Natural killer cell (primary cell): ENCODE measurements around the gene ING1. TPM values are rescaled to one million over a fixed set of nuclear protein-coding genes. Genes with fewer than 3 reads are reported as not detected.

Experiments
- ATAC-seq, 3 donors: fragments of 150-1000 bp in 2 of 3; fragments of 200-7000 bp in 1 of 3; cut with Tn5 transposase; 1 replicate in 1 of 3; 2 replicates in 2 of 3; pipeline ENCODE4 v1.10.0; 2021; ENCODE audit warnings: mild to moderate bottlenecking in 2 of 3, moderate library complexity in 2 of 3
- DNase-seq, 2 donors: peaks; one replicate each; pipeline versions ENCODE4 v3.0.0 to v3.0.0-alpha.2; 2013 to 2021; ENCODE audit warnings: mixed read lengths in 1 of 2
- H3K27ac ChIP-seq: one replicate; pipeline ENCODE4 v1.5.1; 2013; ENCODE audit warnings: mild to moderate bottlenecking, low read length
- H3K27me3 ChIP-seq: one replicate; pipeline ENCODE4 v1.6.1; 2013; ENCODE audit warnings: low read length; ENCODE audit not compliant: control insufficient read depth, insufficient read depth
- H3K36me3 ChIP-seq: one replicate; pipeline ENCODE4 v1.6.1; 2013; ENCODE audit warnings: low read length; ENCODE audit not compliant: control insufficient read depth, insufficient read depth
- H3K4me1 ChIP-seq: one replicate; pipeline ENCODE4 v1.6.1; 2013; ENCODE audit warnings: low read length; ENCODE audit not compliant: control insufficient read depth, insufficient read depth
- H3K4me3 ChIP-seq: one replicate; pipeline ENCODE4 v1.5.1; 2013; ENCODE audit warnings: low read length
- H3K9me3 ChIP-seq: one replicate; pipeline ENCODE4 v1.6.1; 2013; ENCODE audit warnings: low read length; ENCODE audit not compliant: control insufficient read depth, insufficient read depth
- H3K27ac Mint-ChIP-seq, 2 donors: one replicate each; pipeline ENCODE4 v1.8.0; 2022; ENCODE audit warnings: mild to moderate bottlenecking in 2 of 2, mixed read lengths in 2 of 2, moderate library complexity in 1 of 2
- H3K27me3 Mint-ChIP-seq, 2 donors: one replicate each; pipeline ENCODE4 v1.8.0; 2022; ENCODE audit warnings: low read depth in 2 of 2, mixed read lengths in 2 of 2
- H3K36me3 Mint-ChIP-seq: one replicate; pipeline ENCODE4 v1.8.0; 2022; ENCODE audit warnings: mixed read lengths
- H3K4me1 Mint-ChIP-seq, 2 donors: one replicate each; pipeline ENCODE4 v1.8.0; 2022; ENCODE audit warnings: mixed read lengths in 2 of 2
- H3K4me3 Mint-ChIP-seq: one replicate; pipeline ENCODE4 v1.8.0; 2022; ENCODE audit warnings: mild to moderate bottlenecking, moderate library complexity, mixed read lengths
- H3K9me3 Mint-ChIP-seq, 2 donors: one replicate each; pipeline ENCODE4 v1.8.0; 2022; ENCODE audit warnings: mixed read lengths in 2 of 2
- WGBS: methylation state at CpG from one replicate; pipeline ENCODE4 v1.1.7; 2013; ENCODE audit warnings: missing lambda C conversion rate; ENCODE audit not compliant: insufficient coverage; 5-methylcytosine and 5-hydroxymethylcytosine counted together
- intact Hi-C: fragments of 100-400 bp; cut with micrococcal nuclease; formaldehyde crosslinking; loops from one replicate; pipeline ENCODE4 v1.14.2; 2022
- total RNA-seq, 4 donors: library from RNA; stranded (reverse); fragments of 120-200 nt in 1 of 4; gene quantifications; one replicate each; pipeline versions ENCODE4 v1.2.3 to v1.2.4, GENCODE V29; 2013 to 2022
- TF ChIP-seq, protein P1 (sequence below): fragments of 200-600 bp; IDR thresholded peaks from one replicate; pipeline ENCODE4 v1.8.0; 2022; ENCODE audit warnings: antibody characterized with exemption

ING1 gene
- total RNA-seq, 3 donors from 2014 or later (not counting 1 experiment from before 2014, with no cell fraction given) = 12.6 to 22.5 (median 15.5) TPM

GRCh38 chr13:110758195-110758805 lies 44.8 kb downstream of the ING1 start:
- H3K27me3 Mint-ChIP-seq = peaks cover 9 to 20% of the 10 kb centered on the region in 2 donors
- no peak overlapping the region for H3K27ac ChIP-seq
- 80% methylated on average over 4 of the region's 4 CpGs for WGBS
- no peak for ATAC-seq
- no peaks in the 10 kb centered on the region for H3K9me3 Mint-ChIP-seq
- H3K27ac Mint-ChIP-seq = no peak overlapping the region
- H3K4me3 Mint-ChIP-seq = no peak overlapping the region
- TF ChIP-seq, protein P1, sequence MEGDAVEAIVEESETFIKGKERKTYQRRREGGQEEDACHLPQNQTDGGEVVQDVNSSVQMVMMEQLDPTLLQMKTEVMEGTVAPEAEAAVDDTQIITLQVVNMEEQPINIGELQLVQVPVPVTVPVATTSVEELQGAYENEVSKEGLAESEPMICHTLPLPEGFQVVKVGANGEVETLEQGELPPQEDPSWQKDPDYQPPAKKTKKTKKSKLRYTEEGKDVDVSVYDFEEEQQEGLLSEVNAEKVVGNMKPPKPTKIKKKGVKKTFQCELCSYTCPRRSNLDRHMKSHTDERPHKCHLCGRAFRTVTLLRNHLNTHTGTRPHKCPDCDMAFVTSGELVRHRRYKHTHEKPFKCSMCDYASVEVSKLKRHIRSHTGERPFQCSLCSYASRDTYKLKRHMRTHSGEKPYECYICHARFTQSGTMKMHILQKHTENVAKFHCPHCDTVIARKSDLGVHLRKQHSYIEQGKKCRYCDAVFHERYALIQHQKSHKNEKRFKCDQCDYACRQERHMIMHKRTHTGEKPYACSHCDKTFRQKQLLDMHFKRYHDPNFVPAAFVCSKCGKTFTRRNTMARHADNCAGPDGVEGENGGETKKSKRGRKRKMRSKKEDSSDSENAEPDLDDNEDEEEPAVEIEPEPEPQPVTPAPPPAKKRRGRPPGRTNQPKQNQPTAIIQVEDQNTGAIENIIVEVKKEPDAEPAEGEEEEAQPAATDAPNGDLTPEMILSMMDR = no peak
- no peaks in the 10 kb centered on the region for H3K4me1 ChIP-seq
- intact Hi-C loops = no loop called here
- no peaks in the 10 kb centered on the region for H3K36me3 ChIP-seq
- no peaks in the 10 kb centered on the region for H3K9me3 ChIP-seq
- H3K4me1 Mint-ChIP-seq = peaks cover 4% of the 10 kb centered on the region in 2 donors
- H3K4me3 ChIP-seq = no peak overlapping the region
- no peaks in the 10 kb centered on the region for H3K27me3 ChIP-seq
- no peaks in the 10 kb centered on the region for H3K36me3 Mint-ChIP-seq
- DNase-seq = no peak

DNA sequence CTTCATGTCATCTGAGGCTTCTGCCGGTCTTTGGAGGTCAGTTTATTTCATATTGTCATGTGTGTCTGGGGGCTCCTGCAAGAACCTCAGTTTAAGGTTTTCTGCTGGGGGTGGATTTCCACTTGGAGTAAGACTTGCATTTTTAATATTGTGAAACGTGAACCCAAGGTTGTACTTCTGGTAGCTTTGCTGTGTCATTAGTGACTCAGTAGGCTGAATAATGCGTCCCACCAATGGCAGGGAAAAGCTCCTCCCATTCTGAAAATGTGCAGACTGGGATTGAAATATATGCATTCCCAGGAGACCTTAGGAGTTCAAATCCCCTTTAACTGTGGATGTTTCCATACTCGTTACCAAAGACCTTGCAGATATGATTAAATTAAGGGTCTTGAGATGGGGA lies 46.2 kb downstream of the ING1 start:
- DNase-seq (no peak), ATAC-seq (no peak)
- Histone ChIP-seq H3K9me3 (peaks cover 3% of the 10 kb centered on the region), H3K4me3 (no peak overlapping the region), H3K27ac (no peak overlapping the region), H3K4me1 (no peaks in the 10 kb centered on the region), H3K27me3 (peaks cover 3% of the 10 kb centered on the region), H3K36me3 (no peaks in the 10 kb centered on the region)
- peaks cover 0 to 2% of the 10 kb centered on the region in 2 donors for H3K9me3 Mint-ChIP-seq
- TF ChIP-seq, protein P1 = no peak
- 93% methylated on average over 4 of the region's 4 CpGs for whole genome bisulfite sequencing
- H3K27me3 Mint-ChIP-seq = peaks cover 13 to 30% of the 10 kb centered on the region in 2 donors
- intact Hi-C loops = no loop called here
- no peak overlapping the region for H3K4me3 Mint-ChIP-seq
- H3K27ac Mint-ChIP-seq = no peak overlapping the region
- H3K36me3 Mint-ChIP-seq = no peaks in the 10 kb centered on the region
- peaks cover 4% of the 10 kb centered on the region in 2 donors for H3K4me1 Mint-ChIP-seq

GRCh38 chr13:110760611-110761010 lies 47.1 kb downstream of the ING1 start:
- H3K27me3 ChIP-seq = peaks cover 3% of the 10 kb centered on the region

More at GRCh38 chr13:110760611-110761010, 47.1 kb downstream of the ING1 start:
- Mint-ChIP-seq H3K4me3 (no peak overlapping the region), H3K9me3 (peaks cover 0 to 2% of the 10 kb centered on the region in 2 donors), H3K4me1 (peaks cover 4 to 8% of the 10 kb centered on the region in 2 donors), H3K27ac (no peak overlapping the region), H3K36me3 (no peaks in the 10 kb centered on the region), H3K27me3 (peaks cover 17 to 35% of the 10 kb centered on the region in 2 donors)
- Histone ChIP-seq H3K27ac (no peak overlapping the region), H3K36me3 (no peaks in the 10 kb centered on the region), H3K4me3 (no peak overlapping the region), H3K4me1 (no peaks in the 10 kb centered on the region), H3K9me3 (peaks cover 3% of the 10 kb centered on the region)
- WGBS = 92% methylated on average over 6 of the region's 6 CpGs
- no peak for DNase-seq
- no peak for ATAC-seq
- TF ChIP-seq, protein P1 = no peak
- intact Hi-C loops = no loop called here
